Liver (tissue), 9 donors: ENCODE measurements around the gene GABARAPL1. TPM values are rescaled to one million over a fixed set of nuclear protein-coding genes. Genes with fewer than 3 reads are reported as not detected.

Source experiments
- DNase-seq: peaks from one replicate; pipeline ENCODE4 v3.0.0-alpha.2; 2017; ENCODE audit warnings: low spot score
- H3K27ac ChIP-seq, 2 donors: one replicate each; pipeline ENCODE4 v1.7.0; 2013; ENCODE audit warnings: inconsistent platforms in 2 of 2, low read length in 2 of 2, control low read depth in 1 of 2, low read depth in 1 of 2, mild to moderate bottlenecking in 1 of 2
- H3K27me3 ChIP-seq, 4 donors: one replicate each; pipeline versions ENCODE4 v1.6.1 to v1.7.0; 2013; ENCODE audit warnings: low read length in 3 of 4, inconsistent platforms in 1 of 4, mild to moderate bottlenecking in 1 of 4, moderate library complexity in 1 of 4; ENCODE audit not compliant: control insufficient read depth in 4 of 4, insufficient read depth in 4 of 4
- H3K36me3 ChIP-seq, 4 donors: one replicate each; pipeline versions ENCODE4 v1.6.1 to v1.7.0; 2013; ENCODE audit warnings: low read length in 3 of 4, mild to moderate bottlenecking in 3 of 4, low read depth in 1 of 4, moderate library complexity in 1 of 4; ENCODE audit not compliant: control insufficient read depth in 4 of 4, insufficient read depth in 3 of 4
- H3K4me1 ChIP-seq, 4 donors: one replicate each; pipeline versions ENCODE4 v1.6.1 to v1.7.0; 2013; ENCODE audit warnings: low read length in 3 of 4, mild to moderate bottlenecking in 3 of 4, moderate library complexity in 1 of 4; ENCODE audit not compliant: control insufficient read depth in 4 of 4, insufficient read depth in 4 of 4
- H3K4me3 ChIP-seq, 3 donors: one replicate each; pipeline versions ENCODE4 v1.6.1 to v1.7.0; 2013; ENCODE audit warnings: low read length in 3 of 3, control low read depth in 1 of 3, low read depth in 1 of 3, mild to moderate bottlenecking in 1 of 3
- H3K9ac ChIP-seq, 2 donors: one replicate each; pipeline ENCODE4 v1.7.0; 2013; ENCODE audit warnings: low read length in 2 of 2, mild to moderate bottlenecking in 2 of 2, moderate library complexity in 2 of 2, control low read depth in 1 of 2, low read depth in 1 of 2
- H3K9me3 ChIP-seq, 4 donors: one replicate each; pipeline versions ENCODE4 v1.6.1 to v1.7.0; 2013; ENCODE audit warnings: low read length in 3 of 4; ENCODE audit not compliant: control insufficient read depth in 4 of 4
- ATF3 ChIP-seq: IDR thresholded peaks from 2 replicates; pipeline ENCODE4 v1.6.1; 2016; ENCODE audit warnings: antibody characterized with exemption
- EGR1 ChIP-seq, 2 donors: IDR thresholded peaks; 2 replicates each; pipeline ENCODE4 v1.6.1; 2016 to 2018; ENCODE audit warnings: antibody characterized with exemption in 2 of 2, low read depth in 2 of 2
- FOXA1 ChIP-seq: IDR thresholded peaks from 2 replicates; pipeline ENCODE4 v1.6.1; 2016; ENCODE audit warnings: antibody characterized with exemption
- FOXA2 ChIP-seq: IDR thresholded peaks from 2 replicates; pipeline ENCODE4 v1.6.1; 2016; ENCODE audit warnings: antibody characterized with exemption
- GABPA ChIP-seq, 2 donors: IDR thresholded peaks in 1 of 2; conservative IDR thresholded peaks in 1 of 2; 2 replicates each; pipeline ENCODE4 v1.6.1; 2016; ENCODE audit warnings: antibody characterized with exemption in 2 of 2, mild to moderate bottlenecking in 1 of 2, moderate library complexity in 1 of 2
- HNF4A ChIP-seq, 2 donors: conservative IDR thresholded peaks; 2 replicates each; pipeline ENCODE4 v1.6.1; 2016; ENCODE audit warnings: antibody characterized with exemption in 2 of 2, mild to moderate bottlenecking in 2 of 2
- HNF4G ChIP-seq: IDR thresholded peaks from 2 replicates; pipeline ENCODE4 v1.6.1; 2016; ENCODE audit warnings: antibody characterized with exemption
- JUND ChIP-seq, 2 donors: IDR thresholded peaks; 2 replicates each; pipeline ENCODE4 v1.6.1; 2016; ENCODE audit warnings: antibody characterized with exemption in 2 of 2
- MAX ChIP-seq: IDR thresholded peaks from 2 replicates; pipeline ENCODE4 v1.6.1; 2016; ENCODE audit warnings: antibody characterized with exemption
- NR2F2 ChIP-seq: IDR thresholded peaks from 2 replicates; pipeline ENCODE4 v1.6.1; 2016; ENCODE audit warnings: antibody characterized with exemption
- RAD21 ChIP-seq, 2 donors: IDR thresholded peaks; 2 replicates each; pipeline ENCODE4 v1.6.1; 2016; ENCODE audit warnings: antibody characterized with exemption in 2 of 2, mild to moderate bottlenecking in 2 of 2
- REST ChIP-seq: IDR thresholded peaks from 2 replicates; pipeline ENCODE4 v1.6.1; 2016; ENCODE audit warnings: antibody characterized with exemption, mild to moderate bottlenecking
- RXRA ChIP-seq, 2 donors: IDR thresholded peaks; 2 replicates each; pipeline ENCODE4 v1.6.1; 2017 to 2018; ENCODE audit warnings: antibody characterized with exemption in 2 of 2, mild to moderate bottlenecking in 1 of 2
- SP1 ChIP-seq: IDR thresholded peaks from 2 replicates; pipeline ENCODE4 v1.6.1; 2018; ENCODE audit warnings: antibody characterized with exemption, mild to moderate bottlenecking
- TAF1 ChIP-seq: conservative IDR thresholded peaks from 2 replicates; pipeline ENCODE4 v1.6.1; 2016; ENCODE audit warnings: antibody characterized with exemption, mild to moderate bottlenecking
- YY1 ChIP-seq: IDR thresholded peaks from 2 replicates; pipeline ENCODE4 v1.6.1; 2016; ENCODE audit warnings: antibody characterized with exemption, mild to moderate bottlenecking
- WGBS: extraction: QIAGEN DNeasy Blood & Tissue Kit; methylation state at CpG from one replicate; pipeline ENCODE4 v1.1.7; 2013; 5-methylcytosine and 5-hydroxymethylcytosine counted together
- polyA plus RNA-seq, 2 donors: library from polyadenylated mRNA; stranded (reverse) in 1 of 2; unstranded in 1 of 2; fragments of 200-250 nt in 1 of 2; fragments of >200 nt in 1 of 2; fragmentation: Nextera tagmentation in 1 of 2; extraction: Ambion mirVana in 1 of 2; gene quantifications; one replicate each; pipeline versions ENCODE4 v1.2.1 to v1.2.3, GENCODE V29; 2013 to 2015
- total RNA-seq, 2 donors: library from RNA; depleted of rRNA; stranded (reverse); fragments of >200 nt; gene quantifications; one replicate each; pipeline ENCODE4 v1.2.3, GENCODE V29; 2014
- TF ChIP-seq, protein P1 (sequence below): IDR thresholded peaks from 2 replicates; pipeline ENCODE4 v1.6.1; 2016; ENCODE audit warnings: antibody characterized with exemption
- TF ChIP-seq, protein P2 (sequence below): fragments of 150-350 bp; IDR thresholded peaks from 2 replicates; pipeline ENCODE4 v1.5.1; 2017; ENCODE audit warnings: improper control_type of control experiment, low read depth, low read length; ENCODE audit not compliant: missing input control
- donor health status: healthy.
- donor health status: healthy.
- donor health status: healthy.
- donor health status: healthy.
- donor health status: healthy.

The GABARAPL1 gene
- total and polyA plus RNA-seq, 4 donors, result 18.0 to 118 (median 53.0) TPM

GRCh38 chr12:10241727-10242126, 29.1 kb downstream of the GABARAPL1 start (continued):
- TF ChIP-seq, protein P1, sequence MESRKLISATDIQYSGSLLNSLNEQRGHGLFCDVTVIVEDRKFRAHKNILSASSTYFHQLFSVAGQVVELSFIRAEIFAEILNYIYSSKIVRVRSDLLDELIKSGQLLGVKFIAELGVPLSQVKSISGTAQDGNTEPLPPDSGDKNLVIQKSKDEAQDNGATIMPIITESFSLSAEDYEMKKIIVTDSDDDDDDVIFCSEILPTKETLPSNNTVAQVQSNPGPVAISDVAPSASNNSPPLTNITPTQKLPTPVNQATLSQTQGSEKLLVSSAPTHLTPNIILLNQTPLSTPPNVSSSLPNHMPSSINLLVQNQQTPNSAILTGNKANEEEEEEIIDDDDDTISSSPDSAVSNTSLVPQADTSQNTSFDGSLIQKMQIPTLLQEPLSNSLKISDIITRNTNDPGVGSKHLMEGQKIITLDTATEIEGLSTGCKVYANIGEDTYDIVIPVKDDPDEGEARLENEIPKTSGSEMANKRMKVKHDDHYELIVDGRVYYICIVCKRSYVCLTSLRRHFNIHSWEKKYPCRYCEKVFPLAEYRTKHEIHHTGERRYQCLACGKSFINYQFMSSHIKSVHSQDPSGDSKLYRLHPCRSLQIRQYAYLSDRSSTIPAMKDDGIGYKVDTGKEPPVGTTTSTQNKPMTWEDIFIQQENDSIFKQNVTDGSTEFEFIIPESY, result no peak
- TF ChIP-seq HNF4A (conservative IDR thresholded peaks at IDR 0.05), result no peak
- TF ChIP-seq YY1, result no peak

- Histone ChIP-seq H3K4me3 (no peak overlapping the region), H3K9me3 (no peaks in the 10 kb centered on the region), H3K36me3 (no peaks in the 10 kb centered on the region), H3K27ac (no peak overlapping the region), H3K9ac (no peak overlapping the region), H3K4me1 (peaks cover 0 to 2% (median under 1%) of the 10 kb centered on the region in 4 donors), H3K27me3 (no peaks in the 10 kb centered on the region)
- WGBS, result 87% methylated on average over 1 of the region's 1 CpG
- no peak for DNase-seq
- TF ChIP-seq, protein P2, sequence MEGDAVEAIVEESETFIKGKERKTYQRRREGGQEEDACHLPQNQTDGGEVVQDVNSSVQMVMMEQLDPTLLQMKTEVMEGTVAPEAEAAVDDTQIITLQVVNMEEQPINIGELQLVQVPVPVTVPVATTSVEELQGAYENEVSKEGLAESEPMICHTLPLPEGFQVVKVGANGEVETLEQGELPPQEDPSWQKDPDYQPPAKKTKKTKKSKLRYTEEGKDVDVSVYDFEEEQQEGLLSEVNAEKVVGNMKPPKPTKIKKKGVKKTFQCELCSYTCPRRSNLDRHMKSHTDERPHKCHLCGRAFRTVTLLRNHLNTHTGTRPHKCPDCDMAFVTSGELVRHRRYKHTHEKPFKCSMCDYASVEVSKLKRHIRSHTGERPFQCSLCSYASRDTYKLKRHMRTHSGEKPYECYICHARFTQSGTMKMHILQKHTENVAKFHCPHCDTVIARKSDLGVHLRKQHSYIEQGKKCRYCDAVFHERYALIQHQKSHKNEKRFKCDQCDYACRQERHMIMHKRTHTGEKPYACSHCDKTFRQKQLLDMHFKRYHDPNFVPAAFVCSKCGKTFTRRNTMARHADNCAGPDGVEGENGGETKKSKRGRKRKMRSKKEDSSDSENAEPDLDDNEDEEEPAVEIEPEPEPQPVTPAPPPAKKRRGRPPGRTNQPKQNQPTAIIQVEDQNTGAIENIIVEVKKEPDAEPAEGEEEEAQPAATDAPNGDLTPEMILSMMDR, result no peak
- TF ChIP-seq RAD21 (IDR thresholded peaks at IDR 0.05) (no peak), TAF1 (no peak), NR2F2 (no peak), JUND (IDR thresholded peaks at IDR 0.05) (no peak), RXRA (IDR thresholded peaks at IDR 0.05) (no peak), HNF4G (no peak), SP1 (no peak), YY1 (no peak), REST (no peak), ATF3 (no peak), HNF4A (conservative IDR thresholded peaks at IDR 0.05) (no peak), FOXA1 (no peak), EGR1 (IDR thresholded peaks at IDR 0.05; ENCODE audit: low read depth in 2 of 2) (no peak), GABPA (IDR thresholded peaks at IDR 0.05 in 1 of 2, conservative IDR thresholded peaks at IDR 0.05 in 1 of 2) (no peak), MAX (no peak), FOXA2 (no peak)
- TF ChIP-seq, protein P1, result no peak
Measured at GRCh38 chr12:10242539-10242938, 29.9 kb downstream of the GABARAPL1 start.
